Measurements from ENCODE around the gene SSBP2. TPM values are rescaled to one million over a fixed set of nuclear protein-coding genes. Genes with fewer than 3 reads are reported as not detected.

SSBP2 gene
- total and polyA plus RNA-seq, 7 donors: 9.9 to 89.2 (median 68.7) TPM

DNA sequence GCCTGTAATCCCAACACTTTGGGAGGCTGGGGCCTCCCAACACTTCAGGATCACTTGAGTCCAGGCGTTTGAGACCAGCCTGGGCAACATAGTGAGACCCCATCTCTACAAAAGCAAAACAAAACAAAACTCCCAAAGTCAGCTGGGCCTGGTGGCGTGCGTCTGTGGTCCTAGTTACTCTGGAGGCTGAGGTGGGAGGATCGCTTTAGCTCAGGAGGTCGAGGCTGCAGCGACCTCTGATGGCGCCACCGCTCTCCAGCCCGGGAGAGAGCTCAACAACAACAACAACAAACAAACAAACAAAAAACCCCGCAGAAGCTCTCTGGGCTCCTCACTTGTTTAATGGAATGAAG is 357.5 kb downstream of the SSBP2 start:
- no peak for DNase-seq
- no peak overlapping the region for H3K27ac ChIP-seq
- H3K27me3 ChIP-seq: peaks cover 0 to 68% (median 38%) of the 10 kb centered on the region in 3 donors
- TF ChIP-seq POLR2A (IDR thresholded peaks at IDR 0.05): no peak
- TF ChIP-seq POLR2AphosphoS5 (IDR thresholded peaks at IDR 0.05): no peak
- TF ChIP-seq CTCF (IDR thresholded peaks at IDR 0.05): no peak
- TF ChIP-seq EP300 (IDR thresholded peaks at IDR 0.05): no peak
- peaks cover 0 to 15% (median 11%) of the 10 kb centered on the region in 4 donors for H3K4me1 ChIP-seq
- WGBS, 2 donors: 37% methylated on average over 10 of the region's 10 CpGs
- intact Hi-C loops (cut with DNase I): no loop called here
- H3K9me3 ChIP-seq: peaks cover 0 to 5% (median 0%) of the 10 kb centered on the region in 4 donors
- no peaks in the 10 kb centered on the region for H3K36me3 ChIP-seq
- peak overlapping the region in 3 of 4 donors; percentile 44 to 49 (median 48) for H3K4me3 ChIP-seq

- Histone ChIP-seq H3K36me3 (no peaks in the 10 kb centered on the region), H3K4me1 (peaks cover 0 to 9% (median 7%) of the 10 kb centered on the region in 4 donors), H3K4me3 (no peak overlapping the region), H3K27me3 (peaks cover 0 to 55% (median 31%) of the 10 kb centered on the region in 3 donors), H3K27ac (no peak overlapping the region), H3K9me3 (no peaks in the 10 kb centered on the region)
- intact Hi-C loops (cut with DNase I): no loop called here
- DNase-seq: no peak
- TF ChIP-seq CTCF (IDR thresholded peaks at IDR 0.05): no peak
- TF ChIP-seq EP300 (IDR thresholded peaks at IDR 0.05): no peak
- TF ChIP-seq POLR2A (IDR thresholded peaks at IDR 0.05): no peak
- no peak for TF ChIP-seq POLR2AphosphoS5 (IDR thresholded peaks at IDR 0.05)
Observed at GRCh38 chr5:81389025-81389424, 361.9 kb downstream of the SSBP2 start.

DNA sequence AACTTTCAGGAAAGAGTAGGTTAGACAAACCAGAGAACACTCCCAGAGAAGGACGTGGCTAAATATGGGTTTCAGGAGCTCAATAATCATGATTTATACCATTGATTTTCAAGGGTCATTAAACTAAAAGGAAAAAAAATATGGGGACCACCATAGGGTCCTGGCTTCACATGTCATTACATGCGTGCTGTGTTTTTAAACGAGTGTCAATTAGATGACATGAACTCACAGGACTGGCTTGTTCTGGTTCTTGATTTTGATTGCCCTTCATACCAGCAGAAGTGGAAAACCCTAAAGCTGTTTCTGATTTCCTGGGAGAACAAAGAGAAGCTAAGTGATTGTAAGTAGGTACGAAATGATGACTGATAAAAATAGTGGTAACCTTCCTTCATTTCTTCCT is 362.7 kb downstream of the SSBP2 start:
- no peak for TF ChIP-seq CTCF (IDR thresholded peaks at IDR 0.05)
- TF ChIP-seq POLR2A (IDR thresholded peaks at IDR 0.05): no peak
- 90 to 91% methylated on average over 4 of the region's 4 CpGs for WGBS, 2 donors
- H3K4me1 ChIP-seq: peaks cover 0 to under 1% (median 0%) of the 10 kb centered on the region in 4 donors
- intact Hi-C loops (cut with DNase I): no loop called here
- H3K36me3 ChIP-seq: no peaks in the 10 kb centered on the region
- H3K27ac ChIP-seq: no peak overlapping the region
- DNase-seq: no peak
- peaks cover 0 to 47% (median 22%) of the 10 kb centered on the region in 3 donors for H3K27me3 ChIP-seq
- no peak overlapping the region for H3K4me3 ChIP-seq
- H3K9me3 ChIP-seq: no peaks in the 10 kb centered on the region

DNA sequence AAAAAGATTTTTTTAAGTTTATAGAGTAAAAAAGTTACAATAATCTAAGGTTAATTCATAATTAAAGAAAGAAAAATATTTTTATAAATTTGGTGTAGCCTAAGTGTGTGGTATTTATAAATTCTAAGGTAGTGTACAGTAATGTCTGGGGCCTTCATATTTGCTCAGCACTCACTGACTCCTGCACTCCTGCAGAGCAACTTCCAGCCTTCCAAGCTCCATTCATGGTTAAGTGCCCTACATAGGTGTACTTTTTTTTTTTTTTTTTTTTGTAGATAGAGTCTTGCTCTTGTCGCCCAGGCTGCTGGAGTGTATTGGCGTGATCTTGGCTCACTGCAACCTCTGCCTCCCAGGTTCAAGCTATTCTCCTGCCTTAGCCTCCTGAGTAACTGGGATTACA is 367.0 kb downstream of the SSBP2 start:
- WGBS, 2 donors: 92 to 95% methylated on average over 2 of the region's 2 CpGs
- TF ChIP-seq POLR2AphosphoS5 (IDR thresholded peaks at IDR 0.05): no peak
- no peak for TF ChIP-seq CTCF (IDR thresholded peaks at IDR 0.05)
- no peak for TF ChIP-seq POLR2A (IDR thresholded peaks at IDR 0.05)
- no peak for TF ChIP-seq EP300 (IDR thresholded peaks at IDR 0.05)
- Histone ChIP-seq H3K4me3 (no peak overlapping the region), H3K4me1 (no peaks in the 10 kb centered on the region), H3K9me3 (no peaks in the 10 kb centered on the region), H3K27ac (no peak overlapping the region), H3K27me3 (peaks cover 0 to 5% (median 0%) of the 10 kb centered on the region in 3 donors), H3K36me3 (no peaks in the 10 kb centered on the region)
- intact Hi-C loops (cut with DNase I): no loop called here
- DNase-seq: no peak

GRCh38 chr5:81371354-81371876 is 379.5 kb downstream of the SSBP2 start:
- intact Hi-C loops (cut with DNase I): no loop called here
- 93 to 98% methylated on average over 2 of the region's 2 CpGs for WGBS, 2 donors
- H3K4me1 ChIP-seq: no peaks in the 10 kb centered on the region
- TF ChIP-seq CTCF (IDR thresholded peaks at IDR 0.05) (no peak), POLR2A (IDR thresholded peaks at IDR 0.05) (no peak), EP300 (IDR thresholded peaks at IDR 0.05) (no peak), POLR2AphosphoS5 (IDR thresholded peaks at IDR 0.05) (no peak)
- H3K4me3 ChIP-seq: no peak overlapping the region
- no peaks in the 10 kb centered on the region for H3K36me3 ChIP-seq
- H3K27ac ChIP-seq: no peak overlapping the region
- H3K27me3 ChIP-seq: no peaks in the 10 kb centered on the region
- H3K9me3 ChIP-seq: no peaks in the 10 kb centered on the region
- DNase-seq: no peak
